Measurements from ENCODE around the gene CCDC142. TPM values are rescaled to one million over a fixed set of nuclear protein-coding genes. Genes with fewer than 3 reads are reported as not detected.
"Not testable (repeated sequence)": the region's sequence is repeated elsewhere in the genome, so short reads cannot be mapped to it uniquely, and the experiment has no call there.

Gene CCDC142
- total RNA-seq, 1 experiment from 2014 or later: 10.7 TPM

GRCh38 chr2:74501335-74502071 is 18.7 kb upstream of the CCDC142 start:
- no peak for DNase-seq (ENCODE audit: low read depth)
- in situ Hi-C loops (cut with HindIII; ENCODE audit: low pct_unique_long_range_greater_than_20kb, low sequenced_read_pairs): no loop called here

- DNase-seq (ENCODE audit: low read depth): no peak
- in situ Hi-C loops (cut with HindIII; ENCODE audit: low pct_unique_long_range_greater_than_20kb, low sequenced_read_pairs): no loop called here
Measured at GRCh38 chr2:74500578-74500946, 17.8 kb upstream of the CCDC142 start.

DNA sequence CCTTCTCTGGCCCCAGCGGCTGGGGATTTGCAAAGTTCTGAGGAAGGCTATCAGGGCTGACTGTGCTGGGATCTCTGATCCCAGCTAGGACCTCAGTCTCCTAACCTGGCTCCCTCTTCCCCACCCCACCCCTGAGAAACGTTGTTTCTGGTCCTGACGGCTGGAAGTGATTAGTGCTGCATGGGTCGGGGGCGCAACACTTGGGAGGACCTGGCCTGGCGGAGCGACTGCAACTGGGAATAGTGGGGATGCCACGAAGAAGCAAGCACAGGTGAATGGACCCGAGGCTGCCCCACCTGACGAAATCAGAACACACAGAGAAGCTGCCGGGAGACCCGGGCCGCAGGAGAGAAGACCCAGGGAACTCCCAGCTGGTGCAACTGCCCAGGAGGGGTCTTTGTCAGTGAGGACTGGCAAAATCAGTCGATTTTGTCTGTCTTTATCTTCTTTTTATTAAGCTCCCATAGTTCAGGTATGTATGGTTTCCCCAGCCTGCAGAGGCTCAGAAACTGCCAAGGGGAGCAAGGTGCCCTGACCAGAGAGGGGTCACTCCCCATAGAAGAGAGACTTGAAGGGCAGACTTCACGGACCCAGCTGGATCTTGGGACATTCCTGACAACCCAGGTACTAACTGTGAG is 17.3 kb upstream of the CCDC142 start:
- no peak for DNase-seq (ENCODE audit: low read depth)
- in situ Hi-C loops (cut with HindIII; ENCODE audit: low pct_unique_long_range_greater_than_20kb, low sequenced_read_pairs): no loop called here

GRCh38 chr2:74499267-74499939 is 16.6 kb upstream of the CCDC142 start, which contains the start of gene LBX2:
TSS of gene LBX2 (minus strand) at chr2:74499603. CDS start at chr2:74499537, 66 bp downstream.
- in situ Hi-C loops (cut with HindIII; ENCODE audit: low pct_unique_long_range_greater_than_20kb, low sequenced_read_pairs): no loop called here
- no peak for DNase-seq (ENCODE audit: low read depth)

- in situ Hi-C loops (cut with HindIII; ENCODE audit: low pct_unique_long_range_greater_than_20kb, low sequenced_read_pairs): no loop called here
- no peak for DNase-seq (ENCODE audit: low read depth)
Measured at GRCh38 chr2:74498500-74499266, 15.9 kb upstream of the CCDC142 start.

DNA sequence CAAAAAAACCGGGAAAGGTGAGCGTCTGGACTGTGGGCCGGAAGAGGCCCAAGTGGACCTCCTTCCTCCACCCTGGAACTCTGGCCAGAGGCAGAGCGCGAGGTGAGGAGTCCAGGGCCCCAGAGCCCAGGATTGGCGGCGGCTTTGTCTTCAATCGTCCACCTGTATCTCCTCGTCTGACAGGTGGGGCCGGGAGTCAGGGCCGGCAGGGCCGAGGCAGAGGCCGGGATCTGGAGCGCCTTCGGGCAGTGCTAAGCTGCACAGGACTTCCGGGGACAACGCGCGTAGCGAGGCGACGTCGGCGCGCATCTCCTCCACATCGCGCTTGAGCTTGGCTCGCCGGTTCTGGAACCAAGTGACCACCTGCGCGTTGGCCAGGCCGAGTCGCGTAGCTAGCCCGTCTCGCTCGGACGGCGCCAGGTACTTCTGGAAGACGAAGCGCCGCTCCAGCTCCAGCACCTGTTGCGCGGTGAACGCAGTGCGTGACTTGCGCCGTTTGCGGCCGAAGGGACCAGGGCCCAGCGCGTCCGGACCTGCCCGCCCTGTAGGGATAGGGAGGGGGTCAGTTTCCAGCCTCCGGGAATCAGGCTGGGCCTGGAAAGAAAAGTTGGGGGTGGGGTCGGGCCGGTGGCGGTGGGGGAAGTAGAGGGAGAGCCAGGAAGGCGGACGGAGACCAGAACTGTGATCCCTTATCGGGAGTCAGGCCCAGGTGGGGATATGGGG is 15.1 kb upstream of the CCDC142 start:
- in situ Hi-C loops (cut with HindIII; ENCODE audit: low pct_unique_long_range_greater_than_20kb, low sequenced_read_pairs): no loop called here
- no peak for DNase-seq (ENCODE audit: low read depth)

DNA sequence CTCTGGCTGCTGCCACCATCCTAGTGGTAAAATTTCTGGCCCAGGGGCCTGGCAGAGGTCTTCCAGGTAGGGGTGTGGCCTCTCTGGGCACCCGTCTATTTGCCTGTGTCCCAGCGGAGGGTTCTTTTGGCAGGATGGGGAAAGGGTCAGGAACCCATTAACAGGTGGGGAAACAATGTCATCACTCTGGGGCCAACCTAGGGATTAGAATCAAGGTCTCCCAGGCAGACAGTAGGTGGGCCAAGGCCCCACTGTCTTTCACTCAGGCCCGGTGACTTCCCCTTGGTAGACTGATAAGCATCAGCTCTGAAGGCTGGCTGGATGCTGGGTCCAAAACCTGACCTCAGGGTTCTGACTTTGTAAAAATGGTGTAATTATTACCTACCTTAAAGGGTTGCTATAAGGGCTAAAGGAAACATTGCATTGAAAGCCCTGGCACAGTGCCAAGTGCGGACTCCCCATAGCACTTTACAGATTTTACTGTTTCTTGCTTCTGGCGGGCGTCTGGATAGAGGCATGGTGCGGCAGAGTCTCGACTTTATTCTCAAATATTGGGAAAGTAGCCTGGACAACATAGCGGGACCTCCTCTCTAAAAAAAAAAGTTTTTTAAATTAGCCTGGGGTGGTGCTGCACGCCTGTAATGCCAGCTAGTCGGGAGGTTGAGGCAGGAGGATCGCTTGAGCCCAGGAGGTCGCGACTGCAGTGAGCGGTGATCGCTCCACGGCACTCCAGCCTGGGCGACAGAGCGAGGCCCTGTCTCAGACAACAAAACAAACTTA is 14.4 kb upstream of the CCDC142 start:
- no peak for DNase-seq (ENCODE audit: low read depth)
- in situ Hi-C loops (cut with HindIII; ENCODE audit: low pct_unique_long_range_greater_than_20kb, low sequenced_read_pairs): no loop called here

DNA sequence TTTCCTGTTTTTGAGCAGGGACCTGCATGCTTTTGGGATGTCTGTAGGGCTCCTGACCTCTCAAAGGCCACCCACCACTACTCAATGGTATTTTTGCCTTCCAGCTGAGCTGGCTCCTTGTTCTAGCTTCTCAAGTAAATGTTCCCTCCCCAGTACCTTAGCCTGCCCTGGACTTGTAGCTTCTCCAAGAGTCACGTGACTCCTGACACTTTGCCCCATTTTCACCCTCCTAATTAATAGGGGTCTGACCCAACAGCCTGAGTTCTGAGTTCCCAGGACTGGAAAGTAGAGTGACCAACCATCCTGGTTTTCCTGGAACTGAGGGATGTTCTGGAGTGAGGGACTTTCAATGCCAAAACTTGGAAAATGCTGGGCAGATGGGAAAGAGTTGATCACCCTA is 12.6 kb upstream of the CCDC142 start:
- no peak for DNase-seq (ENCODE audit: low read depth)
- in situ Hi-C loops (cut with HindIII; ENCODE audit: low pct_unique_long_range_greater_than_20kb, low sequenced_read_pairs): no loop called here

DNA sequence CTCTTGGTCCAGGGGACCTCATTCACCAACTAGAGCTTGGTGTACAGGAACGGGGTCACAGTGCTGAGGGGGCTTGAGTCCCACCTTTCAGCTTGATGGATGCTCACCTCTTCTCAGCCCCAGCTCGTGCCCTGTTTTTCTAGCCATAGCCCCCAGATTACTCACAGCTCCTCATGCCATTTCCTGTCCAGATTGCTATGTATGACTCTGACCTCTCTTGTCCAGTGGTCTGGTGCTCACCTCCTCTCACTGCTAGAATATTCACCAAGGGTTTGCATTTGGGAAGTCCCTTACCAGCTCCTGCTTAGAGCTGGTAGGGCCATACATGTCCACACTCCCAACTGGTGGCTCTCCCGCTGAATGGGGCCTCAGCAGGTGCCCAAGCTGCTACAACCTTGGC is 10.7 kb upstream of the CCDC142 start:
- in situ Hi-C loops (cut with HindIII; ENCODE audit: low pct_unique_long_range_greater_than_20kb, low sequenced_read_pairs): no loop called here
- no peak for DNase-seq (ENCODE audit: low read depth)

GRCh38 chr2:74491648-74492544 is 9.1 kb upstream of the CCDC142 start:
- no peak for DNase-seq (ENCODE audit: low read depth)
- in situ Hi-C loops (cut with HindIII; ENCODE audit: low pct_unique_long_range_greater_than_20kb, low sequenced_read_pairs): no loop called here

GRCh38 chr2:74489906-74490305 is 7.1 kb upstream of the CCDC142 start:
- in situ Hi-C loops (cut with HindIII; ENCODE audit: low pct_unique_long_range_greater_than_20kb, low sequenced_read_pairs): no loop called here
- no peak for DNase-seq (ENCODE audit: low read depth)

DNA sequence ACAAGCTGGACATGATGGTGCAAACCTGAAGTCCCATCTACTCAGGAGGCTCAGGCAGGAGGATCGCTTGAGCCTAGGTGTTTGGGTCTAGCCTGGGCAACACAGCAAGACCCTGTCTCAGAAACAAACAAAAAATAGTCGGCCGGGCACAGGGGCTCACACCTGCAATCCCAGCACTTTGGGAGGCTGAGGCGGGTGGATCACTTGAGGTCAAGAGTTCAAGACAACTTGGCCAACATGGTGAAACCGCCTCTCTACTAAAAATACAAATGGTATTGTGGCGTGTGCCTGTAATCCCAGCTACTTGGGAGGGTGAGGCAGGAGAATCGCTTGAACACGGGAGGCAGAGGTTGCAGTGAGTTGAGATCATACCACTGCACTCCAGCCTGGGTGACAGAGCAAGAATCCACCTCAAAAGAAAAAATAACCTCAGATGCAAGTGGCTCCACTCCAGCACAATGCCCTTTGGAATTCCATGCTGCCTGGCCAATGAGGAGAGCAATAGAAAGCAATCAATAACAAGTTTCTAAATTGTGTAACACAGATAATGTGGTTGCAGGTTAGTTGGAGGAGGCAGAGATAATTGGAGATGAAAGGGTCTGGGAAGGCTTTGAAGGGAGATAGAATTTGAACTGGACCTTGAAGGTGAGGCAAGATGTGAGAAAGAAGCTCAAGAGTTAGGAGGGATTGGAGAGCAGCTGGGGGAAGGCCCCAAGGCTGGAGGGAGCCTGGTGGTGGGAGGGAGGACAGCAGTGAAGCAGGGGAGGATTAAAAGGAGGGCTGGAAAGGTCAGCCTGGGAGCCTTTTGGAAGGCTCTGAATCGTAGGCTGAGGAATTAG is 6.1 kb upstream of the CCDC142 start:
- in situ Hi-C loops (cut with HindIII; ENCODE audit: low pct_unique_long_range_greater_than_20kb, low sequenced_read_pairs): no loop called here
- no peak for DNase-seq (ENCODE audit: low read depth)

GRCh38 chr2:74486141-74486540 is 3.3 kb upstream of the CCDC142 start:
- in situ Hi-C loops (cut with HindIII; ENCODE audit: low pct_unique_long_range_greater_than_20kb, low sequenced_read_pairs): no loop called here
- no peak for DNase-seq (ENCODE audit: low read depth)

DNA sequence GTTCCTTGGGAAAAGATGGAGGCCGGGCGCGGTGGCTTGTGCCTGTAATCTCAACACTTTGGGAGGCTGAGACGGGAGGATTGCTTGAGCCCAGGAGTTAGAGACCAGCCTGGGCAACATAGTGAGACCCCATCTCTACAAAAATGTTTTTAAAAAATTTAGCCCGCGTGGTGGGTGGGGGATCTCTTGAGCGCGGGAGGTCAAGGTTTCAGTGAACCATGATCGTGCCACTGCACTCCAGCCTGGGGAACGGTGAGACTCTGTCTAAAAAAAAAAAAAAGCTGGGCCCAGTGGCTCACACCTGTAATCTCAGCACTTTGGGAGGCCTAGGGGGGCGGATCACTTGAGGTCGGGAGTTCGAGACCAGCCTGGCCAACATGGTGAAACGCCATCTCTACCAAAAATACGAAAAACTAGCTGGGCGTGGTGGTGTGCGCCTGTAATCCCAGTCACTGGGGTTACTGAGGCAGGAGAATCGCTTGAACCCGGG is 922 bp upstream of the CCDC142 start:
- in situ Hi-C loops (cut with HindIII; ENCODE audit: low pct_unique_long_range_greater_than_20kb, low sequenced_read_pairs); DNase-seq (ENCODE audit: low read depth): not testable (repeated sequence)

DNA sequence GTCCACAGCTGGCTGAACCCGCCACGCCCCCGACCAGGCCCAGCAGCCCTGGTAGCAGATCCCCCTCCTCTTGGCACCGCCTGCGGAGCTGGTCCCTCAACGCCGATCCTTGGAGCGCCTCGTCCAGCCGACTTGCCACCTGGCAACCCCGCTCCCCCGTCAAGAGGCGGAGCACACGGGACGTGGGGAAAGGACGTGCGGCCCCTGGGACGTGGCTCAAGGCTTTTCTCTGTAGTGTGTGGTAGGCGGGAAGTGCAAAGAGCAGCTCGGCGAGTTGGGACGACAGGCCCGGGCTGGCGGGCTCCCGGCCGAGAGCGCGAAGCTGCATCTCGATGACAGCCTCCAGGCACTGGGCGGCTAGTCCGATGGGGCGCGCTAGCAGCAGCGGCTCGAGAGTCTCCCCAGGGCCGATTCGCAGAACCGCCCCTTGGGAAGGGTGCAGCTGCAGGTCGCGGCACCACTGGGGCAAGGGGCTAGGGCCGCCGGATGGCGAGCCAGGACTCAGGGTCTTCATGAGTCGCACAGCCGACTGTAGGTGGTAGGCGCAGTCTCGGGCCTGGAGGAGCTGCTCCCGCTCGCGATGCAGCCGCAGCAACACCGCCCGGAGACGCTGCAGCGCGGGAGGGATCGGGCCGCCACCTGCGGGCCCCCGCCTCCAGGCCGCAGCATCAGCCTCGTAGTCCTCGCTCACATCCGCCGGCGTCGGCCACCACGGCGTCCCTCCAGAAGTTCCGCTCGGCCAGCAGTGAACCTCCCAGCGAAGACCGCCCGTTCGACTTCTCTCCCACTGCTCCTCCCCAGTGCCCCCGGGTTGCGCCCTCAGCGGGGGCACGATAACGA is 617 bp downstream of the CCDC142 start:
- in situ Hi-C loops (cut with HindIII; ENCODE audit: low pct_unique_long_range_greater_than_20kb, low sequenced_read_pairs): no loop called here
- no peak for DNase-seq (ENCODE audit: low read depth)

Measured in Caki2 (cell line).